ENCODE results near the gene NELFB.

DNA sequence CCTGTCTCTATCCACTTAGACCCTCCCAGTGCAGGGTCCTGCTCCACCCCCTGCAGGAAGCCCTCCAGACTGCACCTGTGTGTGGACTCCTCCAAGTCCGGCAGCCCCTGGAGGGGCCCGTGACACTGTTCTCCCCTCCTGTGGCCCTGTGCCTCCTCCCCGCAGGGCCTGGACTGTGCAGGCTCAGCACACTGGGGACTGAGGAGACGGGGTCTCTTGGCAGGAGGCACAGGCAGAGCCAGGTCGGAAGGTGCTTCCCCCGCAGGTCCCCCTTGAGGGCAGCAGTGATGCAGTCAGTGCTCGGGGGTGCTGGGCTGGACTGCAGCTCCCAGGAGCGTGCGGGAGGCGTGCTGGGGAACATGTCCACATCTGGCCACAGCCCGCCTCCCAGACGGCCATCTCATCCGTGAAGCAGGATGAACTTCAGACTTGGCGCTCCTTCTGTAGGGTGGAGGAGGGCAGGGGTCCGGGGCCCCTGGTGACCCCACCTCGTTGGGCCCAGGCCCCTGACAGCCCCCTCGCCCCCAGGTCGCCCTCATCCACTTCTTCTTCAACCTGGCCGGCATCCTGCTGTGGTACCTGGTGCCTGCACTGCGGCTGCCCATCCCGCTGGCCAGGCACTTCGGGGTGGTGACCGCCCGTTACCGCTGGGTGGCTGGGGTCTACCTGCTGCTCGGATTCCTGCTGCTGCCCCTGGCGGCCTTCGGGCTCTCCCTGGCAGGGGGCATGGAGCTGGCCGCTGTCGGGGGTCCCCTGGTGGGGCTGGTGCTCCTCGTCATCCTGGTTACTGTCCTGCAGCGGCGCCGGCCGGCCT lies 19.5 kb upstream of the NELFB start:
- TF ChIP-seq CTCF (IDR thresholded peaks at IDR 0.05 in 8 of 11, conservative IDR thresholded peaks at IDR 0.05 in 3 of 11), result no peak
- TF ChIP-seq POLR2A (IDR thresholded peaks at IDR 0.05), result no peak

All from spleen (tissue), 7 donors.